Measurements from ENCODE around the gene CDIPT. TPM values are rescaled to one million over a fixed set of nuclear protein-coding genes. Genes with fewer than 3 reads are reported as not detected.

The CDIPT gene
- total RNA-seq, 2 experiments from 2014 or later, result 30.2 to 35.4 TPM

DNA sequence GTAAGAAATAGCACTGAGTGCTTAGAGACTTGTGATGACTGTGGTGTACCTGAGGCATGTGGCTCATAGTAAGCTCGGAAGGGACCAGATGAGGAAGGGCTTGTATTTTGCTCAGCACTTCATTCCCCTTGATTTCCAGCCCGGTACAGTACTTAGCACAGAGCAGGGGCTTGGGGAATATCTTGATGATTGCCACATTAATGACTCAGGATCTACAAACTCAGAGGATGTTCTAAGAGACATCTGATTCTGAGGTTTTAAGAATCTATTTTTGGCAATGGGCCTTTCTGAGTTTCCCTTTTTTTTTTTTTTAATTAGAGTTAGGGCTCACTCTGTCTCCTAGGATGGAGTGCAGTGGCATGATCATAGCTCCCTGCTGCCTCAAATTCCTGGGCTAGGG is 46.4 kb upstream of the CDIPT start:
- Mint-ChIP-seq H3K36me3 (ENCODE audit: low read depth) (peaks cover 6% of the 10 kb centered on the region), H3K27ac (no peak overlapping the region), H3K4me1 (ENCODE audit: low read depth) (no peaks in the 10 kb centered on the region), H3K9me3 (no peaks in the 10 kb centered on the region), H3K27me3 (no peaks in the 10 kb centered on the region), H3K4me3 (no peak overlapping the region)
- ChIA-PET POLR2A (interaction anchor here (1.0 to 1.3 kb wide), 2 partner anchors 16 to 97 kb away, joined by 3 to 4 read pairs; partner anchors contain the start of gene KCTD13), CTCF (interaction anchor here (0.7 to 1.6 kb wide), 3 partner anchors 122 to 145 kb away, joined by 3 read pairs; no protein-coding TSS in a partner anchor)
- intact Hi-C loops (cut with micrococcal nuclease), result no loop called here
- no peak for DNase-seq
- TF ChIP-seq CTCF (IDR thresholded peaks at IDR 0.05), result no peak
- no peak for ATAC-seq

GRCh38 chr16:29908719-29909220 is 45.7 kb upstream of the CDIPT start:
- ChIA-PET POLR2A (interaction anchor here (1.0 kb wide), 1 partner anchor 98 kb away, joined by 3 read pairs; no protein-coding TSS in a partner anchor), CTCF (interaction anchor here (0.7 to 1.6 kb wide), 4 partner anchors 17 to 146 kb away, joined by 3 read pairs; partner anchors contain the start of gene KCTD13)
- Mint-ChIP-seq H3K36me3 (ENCODE audit: low read depth) (peaks cover 4% of the 10 kb centered on the region), H3K27me3 (no peaks in the 10 kb centered on the region), H3K27ac (no peak overlapping the region), H3K9me3 (no peaks in the 10 kb centered on the region), H3K4me1 (ENCODE audit: low read depth) (no peaks in the 10 kb centered on the region), H3K4me3 (no peak overlapping the region)
- ATAC-seq (no peak), DNase-seq (no peak)
- TF ChIP-seq CTCF (IDR thresholded peaks at IDR 0.05), result no peak
- intact Hi-C loops (cut with micrococcal nuclease), result no loop called here

GRCh38 chr16:29907973-29908372 is 44.9 kb upstream of the CDIPT start:
- H3K9me3 Mint-ChIP-seq, result no peaks in the 10 kb centered on the region
- DNase-seq (no peak), ATAC-seq (no peak)
- peaks cover 4% of the 10 kb centered on the region for H3K4me1 Mint-ChIP-seq (ENCODE audit: low read depth)
- ChIA-PET CTCF (interaction anchor here (0.7 to 1.0 kb wide), 2 partner anchors 9 to 18 kb away, joined by 3 read pairs; partner anchors contain the start of gene KCTD13), POLR2A (no interaction called here)
- H3K27me3 Mint-ChIP-seq, result no peaks in the 10 kb centered on the region
- peaks cover 2% of the 10 kb centered on the region for H3K36me3 Mint-ChIP-seq (ENCODE audit: low read depth)
- H3K27ac Mint-ChIP-seq, result no peak overlapping the region
- TF ChIP-seq CTCF (IDR thresholded peaks at IDR 0.05), result no peak
- intact Hi-C loops (cut with micrococcal nuclease), result no loop called here
- no peak overlapping the region for H3K4me3 Mint-ChIP-seq

DNA sequence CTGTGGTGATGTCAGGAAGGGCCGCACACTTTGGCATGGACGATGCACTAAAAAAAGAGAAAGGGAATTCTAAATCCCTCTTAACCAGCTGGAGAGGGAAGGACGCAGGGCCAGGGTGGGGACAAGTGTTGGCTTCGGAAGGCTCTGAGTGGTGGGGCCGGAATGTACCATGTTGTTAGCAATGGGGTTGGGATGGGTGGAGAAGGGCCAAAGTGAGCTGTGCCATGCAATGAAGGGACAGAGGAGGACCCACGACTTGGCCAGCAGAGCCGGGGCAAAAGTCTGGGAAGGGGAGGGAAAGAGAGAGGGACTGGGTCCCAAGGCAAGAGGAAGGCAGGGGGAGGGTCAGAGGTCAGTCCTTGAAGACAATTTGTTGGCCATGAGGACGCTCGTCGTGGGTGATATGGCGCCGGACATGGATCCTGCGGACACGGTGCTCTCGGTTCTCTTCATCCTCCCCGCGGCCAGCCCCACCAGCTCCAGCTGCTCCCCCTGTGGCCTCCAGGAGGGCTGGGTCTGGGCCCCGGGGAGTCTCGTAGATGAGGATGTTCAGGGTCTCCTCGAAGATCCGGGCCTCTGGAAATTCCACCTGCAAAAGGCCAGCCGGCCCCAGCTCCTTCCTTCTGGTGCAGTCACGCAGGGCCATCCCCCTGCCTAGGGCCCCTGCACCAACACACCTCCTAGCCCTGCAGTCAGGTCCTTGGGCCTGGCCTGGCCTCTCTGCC is 43.7 kb upstream of the CDIPT start:
- H3K27ac Mint-ChIP-seq, result no peak overlapping the region
- H3K4me3 Mint-ChIP-seq, result no peak overlapping the region
- no peaks in the 10 kb centered on the region for H3K9me3 Mint-ChIP-seq
- TF ChIP-seq CTCF (IDR thresholded peaks at IDR 0.05), result no peak
- H3K4me1 Mint-ChIP-seq (ENCODE audit: low read depth), result peaks cover 6% of the 10 kb centered on the region
- no peak for ATAC-seq
- H3K27me3 Mint-ChIP-seq, result no peaks in the 10 kb centered on the region
- ChIA-PET CTCF (no interaction called here), POLR2A (no interaction called here)
- intact Hi-C loops (cut with micrococcal nuclease), result no loop called here
- H3K36me3 Mint-ChIP-seq (ENCODE audit: low read depth), result peaks cover 2% of the 10 kb centered on the region
- DNase-seq, result no peak

DNA sequence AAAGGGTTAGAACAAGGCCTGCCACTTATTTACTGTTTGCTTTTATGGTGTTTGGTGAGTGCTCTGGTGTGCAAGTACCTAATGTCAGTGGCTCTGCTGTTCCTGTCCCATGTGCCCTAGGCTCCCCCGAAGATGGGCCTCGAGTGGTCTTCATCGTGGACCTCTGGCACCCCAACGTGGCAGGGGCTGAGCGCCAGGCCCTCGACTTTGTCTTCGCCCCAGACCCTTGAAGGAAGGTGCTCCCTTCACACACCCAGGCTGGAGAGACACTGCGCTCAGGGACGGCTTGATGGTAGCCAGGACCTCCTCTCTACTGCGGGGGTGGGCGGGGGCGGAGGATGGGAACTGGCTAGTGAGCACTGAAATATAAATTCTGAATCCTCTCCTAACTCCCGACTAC is 42.6 kb upstream of the CDIPT start:
- DNase-seq (no peak), ATAC-seq (no peak)
- Mint-ChIP-seq H3K4me1 (ENCODE audit: low read depth) (peaks cover 8% of the 10 kb centered on the region), H3K36me3 (ENCODE audit: low read depth) (peaks cover 2% of the 10 kb centered on the region), H3K9me3 (no peaks in the 10 kb centered on the region), H3K27me3 (no peaks in the 10 kb centered on the region), H3K27ac (no peak overlapping the region), H3K4me3 (no peak overlapping the region)
- intact Hi-C loops (cut with micrococcal nuclease), result no loop called here
- ChIA-PET CTCF (no interaction called here), POLR2A (no interaction called here)
- TF ChIP-seq CTCF (IDR thresholded peaks at IDR 0.05), result no peak
